Epithelial cell of proximal tubule (primary cell): ENCODE measurements around the gene MEGF11. TPM values are rescaled to one million over a fixed set of nuclear protein-coding genes. Genes with fewer than 3 reads are reported as not detected.

Experiments used
- DNase-seq: peaks from one replicate; pipeline ENCODE4 v3.0.0-alpha.2; 2011; ENCODE audit warnings: low read depth
- H3K4me3 ChIP-seq: 2 replicates; pipeline ENCODE4 v1.5.1; 2011; ENCODE audit warnings: low read depth, mild to moderate bottlenecking, low read length
- total RNA-seq: library from RNA; depleted of rRNA; stranded (reverse); fragments of >200 nt; gene quantifications from 2 replicates; pipeline ENCODE4 v1.2.3, GENCODE V29; 2015
- TF ChIP-seq, protein P1 (sequence below): conservative IDR thresholded peaks from 2 replicates; pipeline ENCODE4 v1.5.1; 2012; ENCODE audit warnings: low read depth, mild to moderate bottlenecking, low read length

Gene MEGF11
- total RNA-seq, 1 donor from 2014 or later: 3.7 TPM

- TF ChIP-seq, protein P1, sequence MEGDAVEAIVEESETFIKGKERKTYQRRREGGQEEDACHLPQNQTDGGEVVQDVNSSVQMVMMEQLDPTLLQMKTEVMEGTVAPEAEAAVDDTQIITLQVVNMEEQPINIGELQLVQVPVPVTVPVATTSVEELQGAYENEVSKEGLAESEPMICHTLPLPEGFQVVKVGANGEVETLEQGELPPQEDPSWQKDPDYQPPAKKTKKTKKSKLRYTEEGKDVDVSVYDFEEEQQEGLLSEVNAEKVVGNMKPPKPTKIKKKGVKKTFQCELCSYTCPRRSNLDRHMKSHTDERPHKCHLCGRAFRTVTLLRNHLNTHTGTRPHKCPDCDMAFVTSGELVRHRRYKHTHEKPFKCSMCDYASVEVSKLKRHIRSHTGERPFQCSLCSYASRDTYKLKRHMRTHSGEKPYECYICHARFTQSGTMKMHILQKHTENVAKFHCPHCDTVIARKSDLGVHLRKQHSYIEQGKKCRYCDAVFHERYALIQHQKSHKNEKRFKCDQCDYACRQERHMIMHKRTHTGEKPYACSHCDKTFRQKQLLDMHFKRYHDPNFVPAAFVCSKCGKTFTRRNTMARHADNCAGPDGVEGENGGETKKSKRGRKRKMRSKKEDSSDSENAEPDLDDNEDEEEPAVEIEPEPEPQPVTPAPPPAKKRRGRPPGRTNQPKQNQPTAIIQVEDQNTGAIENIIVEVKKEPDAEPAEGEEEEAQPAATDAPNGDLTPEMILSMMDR: no peak
- no peak for DNase-seq
- H3K4me3 ChIP-seq: no peak overlapping the region
These were observed 143.7 kb downstream of the MEGF11 start for GRCh38 chr15:66109826-66110225.

- no peak overlapping the region for H3K4me3 ChIP-seq
- TF ChIP-seq, protein P1: no peak
- DNase-seq: no peak
These were observed 144.9 kb downstream of the MEGF11 start for GRCh38 chr15:66108483-66109265.

GRCh38 chr15:66107070-66107469 is 146.5 kb downstream of the MEGF11 start:
- no peak for DNase-seq
- TF ChIP-seq, protein P1: no peak
- H3K4me3 ChIP-seq: no peak overlapping the region

- DNase-seq: no peak
These were observed 148.0 kb downstream of the MEGF11 start for GRCh38 chr15:66105286-66106265.

DNA sequence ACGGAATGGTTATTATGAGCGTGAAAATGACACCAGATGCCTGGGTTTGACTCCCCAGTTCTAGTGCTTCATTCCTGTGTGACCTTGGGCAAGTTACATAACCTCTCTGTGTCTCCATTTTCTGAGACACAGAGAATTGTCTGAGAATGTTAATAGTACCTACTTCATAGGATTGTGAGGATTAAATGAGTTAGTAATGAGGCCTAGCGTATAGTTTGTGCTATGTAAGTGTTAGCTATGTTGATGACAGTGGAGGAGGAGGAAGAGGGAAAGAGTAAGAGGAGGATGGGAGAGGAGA is 150.3 kb downstream of the MEGF11 start:
- no peak for DNase-seq
- TF ChIP-seq, protein P1: no peak

More at GRCh38 chr15:66105286-66106265, 148.0 kb downstream of the MEGF11 start:
- TF ChIP-seq, protein P1: no peak
- no peak overlapping the region for H3K4me3 ChIP-seq

DNA sequence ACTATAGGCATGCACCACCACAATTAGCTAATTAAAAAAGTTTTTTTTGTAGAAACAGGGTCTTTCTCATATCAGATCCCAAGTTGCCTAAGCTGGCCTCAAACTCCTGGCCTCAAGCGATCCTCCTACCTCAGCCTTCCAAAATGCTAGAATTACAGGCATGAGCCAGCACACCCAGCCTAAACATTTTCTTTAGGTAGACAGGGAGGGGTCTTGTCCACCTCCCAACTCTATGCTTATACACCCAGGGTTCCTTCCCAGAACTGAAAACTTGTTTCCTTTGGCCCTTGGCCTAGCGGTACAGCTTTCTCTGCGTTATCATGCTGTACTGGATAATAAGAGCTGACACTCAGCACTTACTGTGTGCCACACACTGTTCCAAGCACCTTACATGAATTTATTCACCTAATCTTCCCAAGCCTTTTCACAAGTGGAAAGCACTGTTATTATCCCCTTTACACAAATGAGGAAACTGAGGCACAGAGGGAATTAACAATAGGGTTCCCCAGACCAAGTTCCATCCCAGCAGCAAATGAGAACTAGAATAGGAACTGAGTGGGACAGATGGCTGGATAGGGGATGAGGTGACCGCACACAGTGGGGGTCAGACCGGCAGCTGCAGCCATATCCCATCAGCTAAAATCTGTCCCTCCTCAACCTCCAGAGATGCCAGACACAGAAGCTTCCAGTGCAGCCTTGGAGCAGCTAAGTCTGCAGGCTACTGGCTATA is 150.8 kb downstream of the MEGF11 start:
- H3K4me3 ChIP-seq: no peak overlapping the region
- no peak for DNase-seq
- TF ChIP-seq, protein P1: no peak

More for the DNA sequence above, 150.3 kb downstream of the MEGF11 start:
- H3K4me3 ChIP-seq: no peak overlapping the region
